HepG2 (cell line): ENCODE measurements around the gene ABCC1.

ENCODE experiments used
- BRD4 ChIP-seq: sonication (generic); formaldehyde crosslinking; IDR thresholded peaks from 2 replicates; pipeline ENCODE4 v1.4.0; 2020; ENCODE audit warnings: missing genetic modification reagents
- HCFC1 ChIP-seq: fragments of 150-350 bp; IDR thresholded peaks from 2 replicates; pipeline ENCODE4 v1.6.1; 2014; ENCODE audit warnings: low read depth, low read length
- TCF7L2 ChIP-seq: IDR thresholded peaks from 2 replicates; pipeline ENCODE4 v1.6.1; 2011; ENCODE audit warnings: mild to moderate bottlenecking, low read depth, low read length, moderate library complexity

- TF ChIP-seq HCFC1 (no peak), BRD4 (no peak), TCF7L2 (no peak)
Measured at GRCh38 chr16:16139061-16139460, 189.6 kb downstream of the ABCC1 start.
